ENCODE measurements around the gene SIN3A.
A peak's percentile ranks its signal among the peaks of the same experiment; 100 is the strongest.
"Not testable (repeated sequence)": the region's sequence is repeated elsewhere in the genome, so short reads cannot be mapped to it uniquely, and the experiment has no call there.

The SIN3A gene

DNA sequence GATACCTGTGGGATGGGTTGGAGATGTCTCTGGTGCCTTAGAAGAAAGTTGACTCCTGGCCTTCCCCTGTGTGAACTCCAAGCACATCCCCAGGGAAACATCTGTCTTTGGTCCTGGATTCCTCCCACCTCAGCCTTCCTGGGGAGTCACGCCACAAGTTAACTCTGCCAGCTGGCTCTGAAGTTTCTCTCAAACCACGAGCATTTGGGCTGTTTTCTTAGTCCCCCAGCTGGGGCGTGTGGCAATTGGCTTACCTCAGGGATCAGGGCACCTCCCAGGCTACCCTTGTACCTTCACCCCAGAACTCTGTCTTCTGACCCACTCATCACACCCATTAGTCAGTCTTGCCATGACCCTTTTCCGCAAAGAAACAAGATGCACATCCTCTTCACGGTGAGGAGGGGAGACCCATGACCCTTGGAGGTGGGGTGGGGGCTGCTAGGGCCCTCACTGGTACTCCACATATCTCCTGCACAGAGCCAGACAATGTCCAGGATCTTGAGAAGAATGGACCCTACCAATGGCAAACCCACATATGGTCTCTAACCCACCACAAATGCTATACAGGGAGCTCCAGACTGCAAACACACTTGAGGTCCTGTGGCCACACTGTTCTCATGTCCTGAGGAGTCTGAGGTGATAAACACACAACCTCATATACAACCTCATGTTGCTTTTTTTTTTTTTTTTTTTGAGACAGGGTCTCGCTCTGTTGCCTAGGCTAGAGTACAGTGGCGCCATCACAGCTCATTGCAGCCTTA, 100.7 kb downstream of the SIN3A start:
- TF ChIP-seq, protein P1, sequence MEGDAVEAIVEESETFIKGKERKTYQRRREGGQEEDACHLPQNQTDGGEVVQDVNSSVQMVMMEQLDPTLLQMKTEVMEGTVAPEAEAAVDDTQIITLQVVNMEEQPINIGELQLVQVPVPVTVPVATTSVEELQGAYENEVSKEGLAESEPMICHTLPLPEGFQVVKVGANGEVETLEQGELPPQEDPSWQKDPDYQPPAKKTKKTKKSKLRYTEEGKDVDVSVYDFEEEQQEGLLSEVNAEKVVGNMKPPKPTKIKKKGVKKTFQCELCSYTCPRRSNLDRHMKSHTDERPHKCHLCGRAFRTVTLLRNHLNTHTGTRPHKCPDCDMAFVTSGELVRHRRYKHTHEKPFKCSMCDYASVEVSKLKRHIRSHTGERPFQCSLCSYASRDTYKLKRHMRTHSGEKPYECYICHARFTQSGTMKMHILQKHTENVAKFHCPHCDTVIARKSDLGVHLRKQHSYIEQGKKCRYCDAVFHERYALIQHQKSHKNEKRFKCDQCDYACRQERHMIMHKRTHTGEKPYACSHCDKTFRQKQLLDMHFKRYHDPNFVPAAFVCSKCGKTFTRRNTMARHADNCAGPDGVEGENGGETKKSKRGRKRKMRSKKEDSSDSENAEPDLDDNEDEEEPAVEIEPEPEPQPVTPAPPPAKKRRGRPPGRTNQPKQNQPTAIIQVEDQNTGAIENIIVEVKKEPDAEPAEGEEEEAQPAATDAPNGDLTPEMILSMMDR (IDR thresholded peaks at IDR 0.05), result no peak
- Histone ChIP-seq H3K9me3 (no peaks in the 10 kb centered on the region), H3K27ac (peak overlapping the region; percentile 82), H3K36me3 (peaks cover 28% of the 10 kb centered on the region), H3K4me1 (ENCODE audit: control insufficient read depth in 1 of 2, insufficient read depth in 1 of 2, low read depth in 1 of 2, low read length in 1 of 2) (peaks cover 42 to 46% of the 10 kb centered on the region in 2 experiments), H3K27me3 (peaks cover 35% of the 10 kb centered on the region), H3K4me3 (ENCODE audit: low read depth in 1 of 2, low read length in 1 of 2) (peak overlapping the region in 1 of 2 experiments; percentile 10)

GRCh38 chr15:75349851-75350588, 101.5 kb downstream of the SIN3A start:
- TF ChIP-seq, protein P1 (IDR thresholded peaks at IDR 0.05), result peak; percentile 9
- peak overlapping the region; percentile 82 for H3K27ac ChIP-seq
- H3K4me1 ChIP-seq (ENCODE audit: control insufficient read depth in 1 of 2, insufficient read depth in 1 of 2, low read depth in 1 of 2, low read length in 1 of 2), result peaks cover 42 to 46% of the 10 kb centered on the region in 2 experiments

DNA sequence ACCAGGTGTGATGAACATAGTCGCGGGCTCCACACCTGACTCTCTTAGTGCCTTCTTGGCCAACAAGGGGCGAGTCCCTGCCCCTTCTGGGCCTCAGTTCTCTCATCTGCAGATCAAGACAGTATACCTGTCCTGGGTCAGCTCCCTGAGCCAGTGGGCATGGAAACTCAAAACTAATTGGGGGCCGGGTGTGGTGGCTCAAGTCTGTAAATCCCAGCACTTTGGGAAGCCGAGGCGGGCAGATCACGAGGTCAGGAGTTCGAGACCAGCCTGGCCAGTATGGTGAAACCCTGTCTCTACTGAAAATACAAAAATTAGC, 102.2 kb downstream of the SIN3A start:
- peak overlapping the region; percentile 82 for H3K27ac ChIP-seq
- peak overlapping the region in 1 of 2 experiments; percentile 66 for H3K4me3 ChIP-seq (ENCODE audit: low read depth in 1 of 2, low read length in 1 of 2)
- H3K27me3 ChIP-seq, result peaks cover 50% of the 10 kb centered on the region
- H3K4me1 ChIP-seq (ENCODE audit: control insufficient read depth in 1 of 2, insufficient read depth in 1 of 2, low read depth in 1 of 2, low read length in 1 of 2), result peaks cover 42 to 46% of the 10 kb centered on the region in 2 experiments
- H3K9me3 ChIP-seq, result not testable (repeated sequence)
- H3K36me3 ChIP-seq, result peaks cover 13% of the 10 kb centered on the region

More at GRCh38 chr15:75349851-75350588, 101.5 kb downstream of the SIN3A start:
- Histone ChIP-seq H3K4me3 (ENCODE audit: low read depth in 1 of 2, low read length in 1 of 2) (peak overlapping the region in 1 of 2 experiments; percentile 10), H3K36me3 (peaks cover 20% of the 10 kb centered on the region), H3K9me3 (no peaks in the 10 kb centered on the region), H3K27me3 (peaks cover 43% of the 10 kb centered on the region)

GRCh38 chr15:75348562-75349350, 102.7 kb downstream of the SIN3A start:
- H3K4me3 ChIP-seq (ENCODE audit: low read depth in 1 of 2, low read length in 1 of 2), result peak overlapping the region; percentile 54 to 66
- peaks cover 56% of the 10 kb centered on the region for H3K27me3 ChIP-seq
- H3K27ac ChIP-seq, result peak overlapping the region; percentile 82
- TF ChIP-seq, protein P1 (IDR thresholded peaks at IDR 0.05), result no peak
- H3K9me3 ChIP-seq, result no peaks in the 10 kb centered on the region
- peaks cover 42 to 46% of the 10 kb centered on the region in 2 experiments for H3K4me1 ChIP-seq (ENCODE audit: control insufficient read depth in 1 of 2, insufficient read depth in 1 of 2, low read depth in 1 of 2, low read length in 1 of 2)
- peaks cover 8% of the 10 kb centered on the region for H3K36me3 ChIP-seq

GRCh38 chr15:75348034-75348561, 103.4 kb downstream of the SIN3A start:
- H3K9me3 ChIP-seq, result no peaks in the 10 kb centered on the region
- peak overlapping the region; percentile 82 for H3K27ac ChIP-seq
- TF ChIP-seq, protein P1 (IDR thresholded peaks at IDR 0.05), result no peak
- peaks cover 4% of the 10 kb centered on the region for H3K36me3 ChIP-seq
- peaks cover 62% of the 10 kb centered on the region for H3K27me3 ChIP-seq
- H3K4me1 ChIP-seq (ENCODE audit: control insufficient read depth in 1 of 2, insufficient read depth in 1 of 2, low read depth in 1 of 2, low read length in 1 of 2), result peaks cover 42 to 46% of the 10 kb centered on the region in 2 experiments
- H3K4me3 ChIP-seq (ENCODE audit: low read depth in 1 of 2, low read length in 1 of 2), result peak overlapping the region; percentile 54 to 66
